ENCODE data around the gene ARHGEF12.
A peak's percentile ranks its signal among the peaks of the same experiment; 100 is the strongest.
"Not testable (repeated sequence)": the region's sequence is repeated elsewhere in the genome, so short reads cannot be mapped to it uniquely, and the experiment has no call there.

The ARHGEF12 gene

GRCh38 chr11:120492486-120492885, 156.3 kb downstream of the ARHGEF12 start:
- no peak for DNase-seq (ENCODE audit: low read depth)

DNA sequence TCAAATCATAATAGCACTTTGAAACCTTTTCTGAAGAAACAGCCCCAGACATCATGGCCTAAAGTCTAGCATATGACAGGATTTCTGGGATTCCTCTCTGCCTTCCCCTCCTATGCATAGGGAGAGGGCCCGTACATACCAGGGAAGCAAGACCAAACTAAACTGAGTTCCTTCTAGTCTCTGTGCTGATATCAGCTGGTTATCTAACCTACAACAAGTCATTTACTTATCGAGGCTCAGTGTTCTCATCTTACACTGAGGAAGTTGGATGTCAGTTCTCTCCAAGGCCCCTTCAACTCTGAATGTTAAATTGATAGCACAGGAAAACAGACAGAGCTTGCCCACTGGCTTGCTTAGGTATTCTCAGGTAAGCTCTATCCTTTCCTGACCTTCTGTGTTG, 158.4 kb downstream of the ARHGEF12 start:
- no peak for DNase-seq (ENCODE audit: low read depth)

- DNase-seq (ENCODE audit: low read depth): no peak
These were observed 162.9 kb downstream of the ARHGEF12 start for GRCh38 chr11:120499088-120499487.

- no peak for DNase-seq (ENCODE audit: low read depth)
These were observed 163.6 kb downstream of the ARHGEF12 start for GRCh38 chr11:120499859-120500258.

DNA sequence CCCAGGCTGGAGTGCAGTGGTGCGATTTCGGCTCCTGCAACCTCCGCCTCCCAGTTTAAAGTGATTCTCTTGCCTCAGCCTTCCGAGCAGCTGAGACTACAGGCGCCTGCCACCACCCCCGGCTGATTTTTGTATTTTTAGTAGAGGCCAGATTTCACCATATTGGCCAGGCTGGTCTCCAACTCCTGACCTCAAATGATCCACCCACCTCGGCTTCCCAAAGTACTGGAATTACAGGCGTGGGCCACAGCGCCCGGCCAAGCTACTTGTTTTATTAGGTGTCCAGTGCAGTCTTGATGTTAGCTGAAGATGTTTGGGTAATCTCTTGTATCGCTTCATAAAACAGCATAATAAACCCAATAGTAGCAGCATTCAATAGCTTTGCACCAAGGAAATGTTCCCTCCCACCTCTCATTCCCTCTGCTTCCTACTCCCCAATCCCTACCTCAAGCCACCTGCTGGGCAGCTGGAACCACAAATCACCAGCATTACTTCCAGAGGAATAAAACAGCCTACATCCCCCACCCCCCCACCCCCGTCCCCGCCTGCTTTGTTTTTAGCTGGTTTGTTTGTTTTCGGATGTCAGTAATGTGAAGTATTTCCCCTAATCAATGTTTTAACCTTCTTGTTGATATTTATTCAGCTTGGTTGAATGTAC, 164.3 kb downstream of the ARHGEF12 start:
- no peak for DNase-seq (ENCODE audit: low read depth)

GRCh38 chr11:120501440-120501839, 165.2 kb downstream of the ARHGEF12 start:
- DNase-seq (ENCODE audit: low read depth): no peak

DNA sequence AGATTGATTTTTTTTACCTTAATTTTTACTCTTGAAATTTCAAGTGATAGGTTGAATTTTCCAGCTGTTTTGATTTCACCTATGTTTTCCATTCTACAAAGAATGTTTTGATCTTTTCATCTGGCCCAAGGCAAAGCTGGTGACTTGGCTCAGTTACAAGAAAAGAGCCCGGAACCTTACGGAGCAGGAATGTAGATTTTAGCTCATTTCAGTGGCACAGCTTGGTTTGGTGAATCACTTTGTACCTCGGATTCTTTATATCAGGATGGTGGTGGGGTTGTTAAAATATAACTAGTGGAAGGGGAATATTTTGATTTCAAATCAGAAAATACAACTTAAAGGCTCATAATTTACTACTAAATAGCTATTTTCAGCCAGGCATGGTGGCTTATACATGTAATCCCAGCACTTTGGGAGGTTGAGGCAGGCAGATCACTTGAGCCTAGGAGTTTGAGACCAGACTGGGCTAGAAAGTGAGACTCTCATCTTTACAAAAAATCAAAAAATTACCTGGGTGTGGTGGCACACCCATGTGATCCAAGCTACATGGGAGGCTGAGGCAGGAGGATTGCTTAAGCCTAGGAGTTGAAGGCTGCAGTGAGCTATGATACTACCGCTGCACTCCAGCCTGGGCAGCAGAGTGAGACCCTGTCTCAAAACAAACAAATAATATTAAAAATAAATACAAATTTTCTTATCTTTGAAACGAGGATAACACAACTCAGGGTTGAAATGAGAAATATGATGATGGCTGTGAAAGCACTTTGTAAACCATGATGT, 166.0 kb downstream of the ARHGEF12 start:
- no peak for DNase-seq (ENCODE audit: low read depth)

GRCh38 chr11:120503529-120503928, 167.3 kb downstream of the ARHGEF12 start:
- DNase-seq (ENCODE audit: low read depth): not testable (repeated sequence)

- DNase-seq (ENCODE audit: low read depth): no peak
These were observed 169.7 kb downstream of the ARHGEF12 start for GRCh38 chr11:120505801-120506425.

DNA sequence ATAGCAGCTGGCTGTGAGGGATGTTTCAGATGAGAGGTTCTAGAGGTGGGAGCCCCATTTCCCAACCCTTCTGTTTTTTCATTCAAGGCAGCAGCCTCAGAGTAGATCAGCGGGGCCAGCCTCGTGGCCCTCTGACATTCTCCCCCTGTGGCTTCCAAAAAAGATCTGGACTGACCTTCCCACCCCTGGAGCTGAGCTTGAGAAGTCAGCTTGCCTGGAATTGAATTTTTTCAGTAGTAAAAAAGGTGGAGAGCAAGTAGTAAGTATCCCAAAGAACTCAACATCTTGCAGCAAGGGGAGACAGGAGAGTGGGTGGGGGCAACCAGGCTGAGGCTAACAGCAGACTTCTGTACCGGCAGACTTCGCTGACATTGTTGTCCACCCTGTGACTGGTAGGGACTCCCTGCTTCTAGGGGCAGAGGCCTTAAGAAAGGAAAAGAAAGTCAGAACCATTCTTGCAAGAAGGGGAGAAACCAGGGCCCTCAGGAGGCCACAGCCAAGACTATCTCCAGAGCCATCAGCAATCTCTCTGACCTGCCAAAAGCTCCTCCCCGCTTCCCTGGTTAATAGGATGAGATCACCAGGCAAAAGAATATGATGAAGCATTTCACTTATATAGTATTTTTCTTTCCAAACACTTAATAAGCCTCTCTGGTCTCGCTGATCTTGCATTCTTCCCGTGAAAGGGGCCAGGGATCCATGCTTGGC, 173.3 kb downstream of the ARHGEF12 start:
- no peak for DNase-seq (ENCODE audit: low read depth)

DNA sequence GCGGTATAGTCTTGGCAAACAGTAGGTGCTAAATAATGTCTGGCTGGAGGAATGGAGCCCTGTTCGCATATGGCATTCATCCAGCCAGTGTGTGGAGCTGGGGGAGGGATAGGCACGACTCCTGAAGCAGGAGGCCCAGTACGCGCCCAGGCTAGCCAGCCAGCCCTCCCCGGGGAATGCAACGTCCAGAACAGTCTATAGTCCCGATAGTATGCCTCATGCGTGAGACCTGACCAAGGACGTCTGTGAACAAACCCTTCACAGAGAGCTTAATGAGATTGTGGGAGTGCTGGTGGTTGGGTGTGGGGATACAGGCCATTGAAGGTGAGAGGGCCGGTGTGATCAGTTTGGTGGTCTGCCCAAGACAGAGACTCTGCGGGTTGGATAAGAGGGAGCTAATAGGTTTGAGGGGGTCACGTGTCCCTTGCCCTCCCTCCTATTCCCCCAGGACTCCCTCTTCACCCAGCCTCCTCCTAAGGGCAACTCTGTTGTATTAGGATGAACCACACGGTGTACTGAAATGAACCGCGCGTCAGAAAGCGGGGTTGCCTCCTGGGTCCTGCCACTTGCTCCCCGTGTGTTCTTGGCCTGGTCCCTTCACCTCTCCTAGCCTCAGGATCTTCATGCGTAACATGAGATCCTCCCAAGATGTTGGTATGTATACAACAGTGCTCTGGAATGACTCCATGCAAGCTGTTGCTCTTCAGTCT, 174.3 kb downstream of the ARHGEF12 start:
- DNase-seq (ENCODE audit: low read depth): no peak

DNA sequence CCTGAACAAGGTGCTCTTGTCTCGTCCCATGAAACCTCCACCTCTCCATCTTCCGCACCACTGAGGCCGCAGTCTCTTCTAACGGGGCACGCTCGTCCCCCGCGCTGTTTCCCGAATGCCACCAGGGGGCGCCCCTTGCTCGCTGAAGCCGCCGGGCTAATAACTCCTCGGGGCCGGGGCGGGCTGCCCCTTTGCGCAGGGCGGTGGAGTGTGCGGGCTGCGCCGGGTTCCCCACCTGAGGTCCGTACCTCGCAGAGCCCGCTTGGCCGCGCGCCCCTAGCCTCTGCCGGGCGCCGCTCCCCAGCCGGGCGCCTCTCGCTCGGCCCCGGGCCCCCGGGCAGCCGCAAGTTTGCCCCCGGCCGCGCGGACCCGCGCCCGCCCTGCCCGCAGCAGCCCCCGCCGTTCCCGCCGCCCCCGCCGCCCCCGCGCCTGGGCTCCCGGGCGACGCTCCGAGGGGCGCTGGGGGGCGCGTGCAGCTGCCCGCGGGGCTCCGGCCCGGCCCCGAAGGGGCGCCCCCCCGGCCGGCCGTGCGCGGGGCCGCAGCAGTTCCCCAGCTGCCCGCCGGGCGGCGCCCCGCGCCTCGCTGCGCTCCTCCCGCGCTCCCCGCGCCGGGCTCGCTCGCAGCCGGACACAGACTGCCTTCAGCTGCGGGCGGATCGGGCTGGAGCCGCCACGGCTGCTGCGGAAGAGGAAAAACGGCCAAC, 175.1 kb downstream of the ARHGEF12 start, which contains the start of gene GRIK4:
Gene GRIK4, plus strand, starts transcription at position 633 of the 704 bp plus-strand sequence. CDS start 148,571 bp downstream, outside the sequence.
- DNase-seq (ENCODE audit: low read depth): peak; percentile 46

- no peak for DNase-seq (ENCODE audit: low read depth)
These were observed 175.9 kb downstream of the ARHGEF12 start for GRCh38 chr11:120511820-120512738.

DNA sequence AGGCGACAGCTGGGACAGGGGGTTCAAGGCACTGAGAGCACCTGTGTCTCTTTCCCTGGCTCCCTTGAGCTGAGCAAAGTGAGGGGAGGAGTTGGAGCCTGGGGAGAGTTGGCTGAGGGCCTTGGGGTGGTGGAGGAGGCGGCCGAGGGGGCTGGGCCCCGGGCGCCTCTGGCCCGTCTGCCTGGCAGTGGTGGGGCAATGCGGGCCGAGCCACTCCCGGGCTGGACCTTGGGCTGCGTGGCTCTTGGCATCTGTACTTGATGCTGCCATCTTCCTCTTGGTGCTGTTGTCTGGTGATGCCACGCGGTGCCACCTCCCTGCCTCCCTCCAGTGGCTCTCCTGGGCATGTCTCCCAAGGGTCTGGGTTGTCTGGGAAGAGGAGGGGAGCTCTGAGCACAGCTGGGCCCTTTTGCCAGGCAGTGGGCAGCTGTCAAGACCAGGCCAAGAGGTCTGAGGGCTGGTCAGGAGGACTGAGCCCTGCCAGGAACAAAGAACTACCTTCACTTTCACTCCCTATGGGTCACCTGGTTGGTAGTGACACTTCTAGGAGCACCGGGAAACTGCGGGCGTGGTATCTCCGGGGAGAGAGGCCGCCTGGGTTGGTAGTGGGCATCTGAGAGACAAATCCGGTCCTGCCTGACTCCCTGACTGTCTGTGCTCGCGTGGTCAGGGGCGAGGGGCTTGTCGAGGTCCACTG, 176.7 kb downstream of the ARHGEF12 start:
- DNase-seq (ENCODE audit: low read depth): no peak

DNA sequence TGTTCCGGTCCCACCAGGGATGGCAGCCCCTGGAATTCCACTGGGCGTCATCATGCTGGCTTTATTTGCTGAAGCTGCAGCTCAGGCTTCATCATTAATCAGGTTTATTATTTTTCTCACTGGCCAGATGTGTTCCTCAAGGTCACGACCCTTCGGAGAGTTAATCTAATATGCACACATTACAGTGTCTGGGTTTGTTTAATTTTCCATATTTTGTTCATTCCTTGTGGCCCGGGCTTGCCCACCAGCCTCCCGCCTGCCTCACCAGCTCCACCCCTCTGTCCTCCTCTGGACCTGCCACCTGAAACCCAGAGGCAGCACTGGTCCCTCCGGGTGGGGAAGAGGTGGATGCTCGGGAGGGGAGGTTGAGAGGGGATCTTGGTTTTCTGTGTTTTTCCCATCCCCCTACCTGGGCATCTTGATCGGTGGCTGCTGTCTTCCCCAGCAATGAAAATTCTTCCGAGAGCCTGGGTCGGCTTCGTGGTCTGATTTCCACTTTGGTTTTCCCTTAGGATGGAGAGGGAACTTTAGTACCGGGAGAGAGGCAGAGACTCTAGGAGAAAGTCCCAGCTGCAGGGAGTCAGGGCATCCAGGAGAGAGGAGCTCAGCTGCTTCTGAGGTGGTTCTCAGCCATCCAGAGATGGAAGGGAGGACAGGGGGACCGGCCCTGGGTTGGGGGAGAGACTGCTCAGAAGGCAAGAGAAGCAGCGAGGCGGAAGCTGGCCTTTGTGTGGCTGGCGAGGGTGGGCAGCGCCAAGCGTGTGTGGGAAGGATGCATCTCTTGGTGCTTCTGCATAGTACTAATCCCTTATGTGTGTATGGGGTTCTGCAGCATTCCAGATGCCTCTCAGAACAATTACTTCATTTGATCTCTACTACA, 177.5 kb downstream of the ARHGEF12 start:
- DNase-seq (ENCODE audit: low read depth): no peak

DNA sequence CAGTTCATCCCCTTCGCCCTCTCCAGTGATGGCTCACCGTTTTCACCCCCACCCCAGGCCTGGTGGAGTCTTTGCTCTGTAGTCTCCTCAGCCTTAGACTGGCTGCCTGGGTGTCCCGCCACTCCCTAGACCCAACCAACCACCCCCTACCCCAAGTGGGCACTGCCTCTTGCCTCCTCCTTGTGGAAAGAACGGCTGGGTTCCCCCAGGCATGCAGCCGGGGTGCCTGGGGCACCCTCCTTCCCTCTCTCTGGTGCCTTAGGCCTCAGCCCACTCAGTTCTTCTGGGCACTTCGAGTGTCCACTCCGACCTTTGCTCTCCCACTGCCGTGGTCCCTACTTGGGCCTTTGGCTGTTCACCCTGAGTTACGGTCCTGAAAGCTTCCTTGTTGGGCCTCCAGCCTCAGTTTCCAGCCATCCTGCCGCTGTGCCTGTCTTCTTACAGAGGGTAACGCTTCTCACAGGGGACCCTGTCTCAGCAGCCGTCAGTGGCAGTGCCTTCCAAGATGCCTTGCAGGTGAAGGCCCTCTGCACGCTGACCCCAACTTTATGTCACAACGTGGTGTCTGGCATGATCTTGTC, 178.4 kb downstream of the ARHGEF12 start:
- no peak for DNase-seq (ENCODE audit: low read depth)

GRCh38 chr11:120515186-120515723, 179.0 kb downstream of the ARHGEF12 start:
- no peak for DNase-seq (ENCODE audit: low read depth)

Data from T follicular helper cell (primary cell).